Endothelial cell of umbilical vein (primary cell): ENCODE measurements around the gene TRPM3. TPM values are rescaled to one million over a fixed set of nuclear protein-coding genes. Genes with fewer than 3 reads are reported as not detected.

ENCODE experiments used
- BruUV-seq: library from RNA; stranded (reverse); fragments of 400-500 nt; replicated peaks from 2 replicates; lab custom pipeline; 2021; lab: Mats Ljungman, UMichigan
- CTCF ChIA-PET: fragments of 300-600, 350-600 bp; sonication (Branson Sonifier 250); formaldehyde crosslinking; loops from one replicate; lab custom pipeline; 2021; ENCODE audit warnings: antibody characterized with exemption, inconsistent platforms; lab: Charles Lee
- POLR2A ChIA-PET: fragments of 300-600, 350-600 bp; sonication (Branson Sonifier 250); formaldehyde crosslinking; loops from one replicate; lab custom pipeline; 2021; ENCODE audit warnings: antibody characterized with exemption, inconsistent platforms; lab: Charles Lee
- DNase-seq: peaks from one replicate; pipeline ENCODE4 v3.0.0-alpha.2; 2011; ENCODE audit warnings: low read depth, low spot score
- FAIRE-seq: peaks from 2 replicates; lab custom pipeline; 2011; peaks lifted over from hg19 to GRCh38; lab: Jason Lieb, UNC
- H2AFZ ChIP-seq: 2 replicates; pipeline ENCODE4 v1.6.0; 2012; ENCODE audit warnings: low read depth, low read length, control low read depth, inconsistent platforms
- H3K27ac ChIP-seq: 2 replicates; pipeline ENCODE4 v1.5.1; 2011; ENCODE audit warnings: low read depth, mild to moderate bottlenecking, control low read depth, low read length, moderate library complexity; ENCODE audit not compliant: insufficient read depth
- H3K27me3 ChIP-seq, 2 experiments: 2 replicates each; pipeline versions ENCODE4 v1.6.0 to v1.6.1; 2011; ENCODE audit warnings: low read length in 2 of 2, mixed read lengths in 1 of 2; ENCODE audit not compliant: control insufficient read depth in 2 of 2, insufficient read depth in 2 of 2
- H3K36me3 ChIP-seq, 2 experiments: 2 replicates in 1 of 2; 3 replicates in 1 of 2; pipeline ENCODE4 v1.5.1; 2011; ENCODE audit warnings: low read length in 2 of 2, mild to moderate bottlenecking in 1 of 2, moderate library complexity in 1 of 2; ENCODE audit not compliant: control insufficient read depth in 2 of 2, insufficient read depth in 2 of 2; ENCODE audit errors: extremely low read depth in 1 of 2
- H3K4me1 ChIP-seq: 3 replicates; pipeline ENCODE4 v1.5.1; 2011; ENCODE audit warnings: mild to moderate bottlenecking, low read length; ENCODE audit not compliant: control insufficient read depth, insufficient read depth; ENCODE audit errors: extremely low read depth
- H3K4me2 ChIP-seq: 2 replicates; pipeline ENCODE4 v1.6.1; 2011; ENCODE audit warnings: low read length, control low read depth, mixed read lengths; ENCODE audit not compliant: insufficient read depth
- H3K4me3 ChIP-seq, 3 experiments: fragments of 200-600 bp in 1 of 3; sonication (generic), shearing (Covaris generic) in 1 of 3; replicated peaks in 1 of 3; 2 replicates each; pipeline ENCODE4 v1.5.1; 2011 to 2016; ENCODE audit warnings: control low read depth in 3 of 3, low read length in 3 of 3, mild to moderate bottlenecking in 2 of 3, inconsistent platforms in 1 of 3, low read depth in 1 of 3, moderate library complexity in 1 of 3; ENCODE audit not compliant: insufficient read depth in 1 of 3
- H3K79me2 ChIP-seq: 2 replicates; pipeline ENCODE4 v1.6.0; 2012; ENCODE audit warnings: low read length, inconsistent platforms; ENCODE audit not compliant: control insufficient read depth, insufficient read depth
- H3K9ac ChIP-seq: replicated peaks from 2 replicates; pipeline ENCODE3; 2011; ENCODE audit warnings: low read length, control low read depth; ENCODE audit not compliant: insufficient read depth; ENCODE audit errors: extremely low read depth
- H3K9me1 ChIP-seq: replicated peaks from 3 replicates; pipeline ENCODE4 v1.6.0; 2011; ENCODE audit warnings: mild to moderate bottlenecking, low read length; ENCODE audit not compliant: control insufficient read depth, insufficient read depth; ENCODE audit errors: extremely low read depth
- H3K9me3 ChIP-seq: replicated peaks from 2 replicates; pipeline ENCODE4 v1.5.1; 2012; ENCODE audit warnings: low read length, inconsistent platforms; ENCODE audit not compliant: control insufficient read depth, insufficient read depth
- H4K20me1 ChIP-seq: replicated peaks from 2 replicates; pipeline ENCODE3; 2011; ENCODE audit warnings: mild to moderate bottlenecking, low read length; ENCODE audit not compliant: control insufficient read depth, insufficient read depth; ENCODE audit errors: extremely low read depth
- EZH2 ChIP-seq: IDR thresholded peaks from 2 replicates; pipeline ENCODE4 v1.6.1; 2012; ENCODE audit warnings: borderline replicate concordance, low read depth, mild to moderate bottlenecking, moderate library complexity, low read length, inconsistent platforms; ENCODE audit not compliant: severe bottlenecking
- FOS ChIP-seq: IDR thresholded peaks from 2 replicates; pipeline ENCODE4 v1.6.1; 2011; ENCODE audit warnings: mild to moderate bottlenecking, low read length, moderate library complexity, borderline replicate concordance; ENCODE audit not compliant: insufficient read depth
- GATA2 ChIP-seq: IDR thresholded peaks from 2 replicates; pipeline ENCODE4 v1.7.0; 2011; ENCODE audit warnings: low read depth, mild to moderate bottlenecking, moderate library complexity, mixed read lengths, low read length; ENCODE audit not compliant: insufficient read length, insufficient read depth
- JUN ChIP-seq: IDR thresholded peaks from 2 replicates; pipeline ENCODE4 v1.6.1; 2011; ENCODE audit warnings: borderline replicate concordance, low read depth; ENCODE audit not compliant: insufficient read length, insufficient read depth
- MYC ChIP-seq: IDR thresholded peaks from one replicate; pipeline ENCODE4 v1.6.1; 2011; ENCODE audit warnings: mild to moderate bottlenecking, low read depth, low read length
- POLR2A ChIP-seq: IDR thresholded peaks from 2 replicates; pipeline ENCODE4 v1.6.1; 2012; ENCODE audit warnings: low read depth, mild to moderate bottlenecking, control low read depth, low read length
- POLR2AphosphoS5 ChIP-seq: IDR thresholded peaks from 2 replicates; pipeline ENCODE4 v1.6.1; 2012; ENCODE audit warnings: low read depth, mild to moderate bottlenecking, control low read depth, low read length, moderate library complexity; ENCODE audit not compliant: insufficient read depth
- dilution Hi-C: fragments of 300-500 bp; cut with MboI; formaldehyde crosslinking; loops from one replicate; pipeline ENCODE4 v1.15.0; 2019; ENCODE audit warnings: low sequenced_read_pairs; ENCODE audit not compliant: extremely low pct_ligation_motif_present
- intact Hi-C: fragments of 100-400 bp; cut with micrococcal nuclease; formaldehyde crosslinking; loops from one replicate; pipeline ENCODE4 v1.10.0; 2022
- polyA plus RNA-seq, 4 experiments: library from polyadenylated mRNA; depleted of rRNA in 3 of 4; stranded (reverse) in 3 of 4; unstranded in 1 of 4; fragments of >200 nt; gene quantifications; 2 replicates each; pipeline versions ENCODE4 v1.2.1 to v1.2.3, GENCODE V29; 2011 to 2012; ENCODE audit warnings: missing spikeins in 1 of 4
- total RNA-seq: library from RNA; stranded (reverse); gene quantifications from 2 replicates; pipeline ENCODE4 v1.2.3, GENCODE V29; 2021
- TF ChIP-seq, protein P1 (sequence below), 2 donors: IDR thresholded peaks; 1 replicate in 1 of 2; 2 replicates in 1 of 2; pipeline ENCODE4 v1.5.1; 2011; ENCODE audit warnings: low read length in 2 of 2, mild to moderate bottlenecking in 2 of 2, moderate library complexity in 2 of 2, control low read depth in 1 of 2, inconsistent platforms in 1 of 2, low read depth in 1 of 2; ENCODE audit not compliant: insufficient read depth in 1 of 2; ENCODE audit errors: extremely low read depth in 1 of 2
- TF ChIP-seq, protein P2 (sequence below): IDR thresholded peaks from 2 replicates; pipeline ENCODE4 v1.6.1; 2011; ENCODE audit not compliant: insufficient read depth, insufficient read length

TRPM3 gene
- total and polyA plus RNA-seq, 2 donors (not counting 3 experiments of a cell fraction or from before 2014, with no cell fraction given), result 0.17 to 0.33 TPM

DNA sequence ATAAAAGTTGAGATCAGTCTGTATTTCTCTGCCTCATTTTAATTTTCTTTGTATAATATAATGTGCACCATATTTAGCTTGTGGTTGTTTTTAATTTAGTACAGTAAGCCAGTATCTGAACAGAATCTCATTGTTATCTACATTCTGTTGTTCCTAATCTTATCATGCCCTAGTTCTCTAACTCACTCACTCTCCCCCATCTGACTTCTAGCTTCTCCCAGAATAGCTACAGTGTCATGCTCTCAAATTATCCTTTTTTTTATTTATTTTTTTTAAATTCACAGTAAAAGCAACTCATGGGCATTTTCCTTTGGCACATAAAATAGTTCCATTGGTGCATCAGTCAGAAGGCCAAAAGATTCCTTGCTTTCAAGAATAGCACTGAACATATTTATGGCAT lies 156.6 kb downstream of the TRPM3 start:
- Histone ChIP-seq H3K9ac (no peak overlapping the region), H3K4me2 (no peak overlapping the region), H3K79me2 (no peaks in the 10 kb centered on the region), H4K20me1 (no peaks in the 10 kb centered on the region), H3K36me3 (no peaks in the 10 kb centered on the region), H3K4me1 (no peaks in the 10 kb centered on the region), H3K4me3 (no peak overlapping the region), H3K9me3 (no peaks in the 10 kb centered on the region), H3K9me1 (no peaks in the 10 kb centered on the region), H3K27me3 (peaks cover 5 to 8% of the 10 kb centered on the region in 2 experiments), H2AFZ (no peak overlapping the region), H3K27ac (no peak overlapping the region)
- TF ChIP-seq POLR2AphosphoS5, result no peak
- no peak for TF ChIP-seq JUN
- no peak for TF ChIP-seq FOS
- TF ChIP-seq, protein P1, sequence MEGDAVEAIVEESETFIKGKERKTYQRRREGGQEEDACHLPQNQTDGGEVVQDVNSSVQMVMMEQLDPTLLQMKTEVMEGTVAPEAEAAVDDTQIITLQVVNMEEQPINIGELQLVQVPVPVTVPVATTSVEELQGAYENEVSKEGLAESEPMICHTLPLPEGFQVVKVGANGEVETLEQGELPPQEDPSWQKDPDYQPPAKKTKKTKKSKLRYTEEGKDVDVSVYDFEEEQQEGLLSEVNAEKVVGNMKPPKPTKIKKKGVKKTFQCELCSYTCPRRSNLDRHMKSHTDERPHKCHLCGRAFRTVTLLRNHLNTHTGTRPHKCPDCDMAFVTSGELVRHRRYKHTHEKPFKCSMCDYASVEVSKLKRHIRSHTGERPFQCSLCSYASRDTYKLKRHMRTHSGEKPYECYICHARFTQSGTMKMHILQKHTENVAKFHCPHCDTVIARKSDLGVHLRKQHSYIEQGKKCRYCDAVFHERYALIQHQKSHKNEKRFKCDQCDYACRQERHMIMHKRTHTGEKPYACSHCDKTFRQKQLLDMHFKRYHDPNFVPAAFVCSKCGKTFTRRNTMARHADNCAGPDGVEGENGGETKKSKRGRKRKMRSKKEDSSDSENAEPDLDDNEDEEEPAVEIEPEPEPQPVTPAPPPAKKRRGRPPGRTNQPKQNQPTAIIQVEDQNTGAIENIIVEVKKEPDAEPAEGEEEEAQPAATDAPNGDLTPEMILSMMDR (IDR thresholded peaks at IDR 0.05; ENCODE audit: extremely low read depth in 1 of 2, insufficient read depth in 1 of 2, low read depth in 1 of 2, low read length in 2 of 2), result no peak
- no peak for TF ChIP-seq GATA2
- TF ChIP-seq EZH2, result no peak
- TF ChIP-seq POLR2A, result no peak
- TF ChIP-seq MYC, result no peak
- TF ChIP-seq, protein P2, sequence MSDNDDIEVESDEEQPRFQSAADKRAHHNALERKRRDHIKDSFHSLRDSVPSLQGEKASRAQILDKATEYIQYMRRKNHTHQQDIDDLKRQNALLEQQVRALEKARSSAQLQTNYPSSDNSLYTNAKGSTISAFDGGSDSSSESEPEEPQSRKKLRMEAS, result no peak
- ChIA-PET POLR2A (no interaction called here), CTCF (interaction anchor here (1.5 kb wide), 1 partner anchor 40 kb away, joined by 3 read pairs; no protein-coding TSS in a partner anchor)
- no peak for FAIRE-seq
- intact Hi-C loops (no loop called here), dilution Hi-C loops (no loop called here)
- DNase-seq, result no peak
- BruUV-seq, result no TSS peak
